NCI-H1694 treated with DMSO at 0.1 percent for 48 hours (cell line): ENCODE measurements around the gene CAMTA1.
A peak's percentile ranks its signal among the peaks of the same experiment; 100 is the strongest.

ENCODE experiments used
- DNase-seq: peaks from one replicate; lab custom pipeline; 2025; lab: John Stamatoyannopoulos, UW

CAMTA1 gene

DNA sequence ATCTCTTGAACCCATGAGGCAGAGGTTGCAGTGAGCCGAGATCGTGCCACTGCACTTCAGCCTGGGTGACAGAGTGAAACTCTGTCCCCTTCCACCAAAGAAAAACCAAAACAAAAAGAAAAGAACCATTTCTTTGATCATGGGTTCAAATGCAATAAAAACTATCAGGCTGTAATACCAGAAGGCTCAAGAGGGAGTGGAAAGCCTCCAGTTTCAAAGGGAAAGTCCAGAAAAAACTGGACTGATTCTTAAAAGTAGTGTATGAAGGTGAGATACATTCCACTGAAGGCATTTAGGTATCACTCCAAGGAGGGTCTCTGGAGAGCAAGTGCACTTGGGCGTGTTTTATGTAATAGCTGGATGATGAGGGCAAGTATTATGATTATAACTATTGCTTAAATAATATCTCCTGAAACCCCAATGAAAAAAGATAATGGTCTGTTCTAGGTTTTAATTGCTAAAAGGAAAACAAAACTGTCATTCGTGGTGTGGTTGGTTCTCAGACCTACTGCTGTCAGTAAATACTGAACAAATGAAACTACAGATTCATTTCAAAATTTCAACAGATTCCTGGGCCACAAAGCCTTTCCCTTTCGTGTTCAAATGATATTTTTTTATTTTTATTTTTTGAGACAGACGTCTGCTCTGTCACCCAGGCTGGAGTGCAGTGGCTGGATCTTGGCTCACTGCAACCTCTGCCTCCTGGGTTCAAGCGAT lies 6.0 kb upstream of the CAMTA1 start:
- DNase-seq: no peak

DNA sequence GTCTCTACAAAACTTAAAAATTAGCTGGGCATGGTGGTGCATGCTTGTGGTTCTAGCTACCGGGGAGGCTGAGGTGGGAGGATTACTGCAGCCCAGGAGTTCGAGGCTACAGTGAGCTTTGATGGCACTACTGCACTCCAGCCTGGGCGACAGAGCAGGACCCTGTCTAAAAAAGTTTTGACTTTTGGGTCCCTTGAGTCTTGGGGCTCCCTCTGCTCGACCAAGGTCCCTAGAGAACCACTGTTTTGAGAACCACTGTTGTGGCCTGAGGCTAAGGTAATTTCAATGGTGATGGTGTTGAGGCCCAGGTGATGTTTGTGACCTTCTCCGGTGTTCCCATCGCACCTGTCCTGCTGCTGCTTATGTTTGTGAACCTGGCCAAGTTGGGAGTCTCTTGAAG lies 3.1 kb upstream of the CAMTA1 start:
- no peak for DNase-seq

DNA sequence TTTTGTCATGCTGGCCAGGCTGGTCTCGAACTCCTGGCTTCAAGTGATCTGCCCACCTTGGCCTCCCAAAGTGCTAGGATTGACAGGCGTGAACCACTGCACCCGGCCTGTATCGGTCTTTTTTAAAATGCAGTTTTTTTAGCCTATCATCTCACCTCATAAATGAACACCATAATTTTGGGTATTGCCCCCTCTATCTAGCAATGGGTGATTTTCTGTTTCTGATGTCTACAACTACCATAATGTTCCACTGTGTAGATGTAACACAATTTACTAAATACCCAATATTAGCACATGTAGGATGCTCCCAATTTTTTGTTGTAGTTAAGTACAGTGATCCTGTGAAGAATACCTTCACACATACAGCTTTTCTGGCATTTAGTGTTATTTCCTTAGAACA lies 2.0 kb upstream of the CAMTA1 start:
- DNase-seq: no peak

DNA sequence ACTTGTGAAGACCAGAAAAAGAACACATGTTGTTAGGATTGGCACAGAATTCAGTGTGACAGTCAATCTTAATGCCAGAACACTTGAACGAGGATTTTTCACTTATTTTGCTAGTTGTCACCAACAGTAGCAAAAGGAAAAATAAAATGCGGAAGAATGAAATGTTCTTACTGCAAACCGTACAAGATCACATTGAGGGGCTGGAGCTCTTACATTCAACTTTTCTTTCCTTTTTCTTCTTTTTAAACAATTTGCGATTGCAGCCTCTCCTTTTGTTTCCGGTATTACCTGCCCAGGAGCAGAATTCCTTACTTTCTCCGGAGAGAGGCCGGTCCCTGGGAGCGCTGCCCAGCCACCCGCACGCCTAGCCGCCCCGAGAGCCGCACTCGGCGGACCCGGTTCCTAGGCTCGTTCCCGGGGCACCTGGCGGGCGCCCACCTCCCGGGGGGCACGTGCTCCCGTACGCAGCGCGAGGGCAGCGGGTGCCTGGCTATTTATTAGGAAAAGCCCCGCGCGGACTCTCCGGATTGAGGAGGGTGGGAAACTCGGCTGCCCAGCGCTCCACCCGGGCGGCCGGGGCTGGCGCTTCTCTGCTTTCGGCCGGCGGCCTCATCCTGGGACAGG lies 1.2 kb upstream of the CAMTA1 start:
- DNase-seq: no peak

- DNase-seq: peak; percentile 99
These were observed 515 bp upstream of the CAMTA1 start for GRCh38 chr1:6784560-6785317.

- no peak for DNase-seq
These were observed 663 bp downstream of the CAMTA1 start for GRCh38 chr1:6785728-6786505.

DNA sequence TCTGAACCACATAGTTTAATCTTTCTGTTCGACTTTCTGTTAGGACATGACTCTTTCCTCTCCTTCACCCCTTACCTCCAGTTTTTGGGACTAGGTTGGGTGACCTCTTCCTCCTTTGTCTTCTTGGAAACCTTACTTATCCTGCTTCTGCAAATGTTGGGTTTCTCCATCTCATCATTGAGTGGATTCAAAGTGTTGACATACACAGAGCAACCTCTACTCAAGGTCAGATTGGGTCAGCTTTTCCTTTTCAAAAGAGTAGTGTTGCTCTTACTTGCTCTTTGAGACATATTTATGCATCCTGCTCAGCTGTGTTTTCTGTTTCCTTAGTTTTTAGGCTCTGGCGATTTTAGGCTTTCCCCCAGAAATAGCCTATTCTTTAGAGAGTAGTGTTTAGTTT lies 3.7 kb downstream of the CAMTA1 start:
- DNase-seq: no peak

GRCh38 chr1:6790146-6790545 lies 4.9 kb downstream of the CAMTA1 start:
- no peak for DNase-seq

GRCh38 chr1:6794164-6794563 lies 8.9 kb downstream of the CAMTA1 start:
- no peak for DNase-seq

GRCh38 chr1:6795203-6795602 lies 9.9 kb downstream of the CAMTA1 start:
- DNase-seq: no peak

DNA sequence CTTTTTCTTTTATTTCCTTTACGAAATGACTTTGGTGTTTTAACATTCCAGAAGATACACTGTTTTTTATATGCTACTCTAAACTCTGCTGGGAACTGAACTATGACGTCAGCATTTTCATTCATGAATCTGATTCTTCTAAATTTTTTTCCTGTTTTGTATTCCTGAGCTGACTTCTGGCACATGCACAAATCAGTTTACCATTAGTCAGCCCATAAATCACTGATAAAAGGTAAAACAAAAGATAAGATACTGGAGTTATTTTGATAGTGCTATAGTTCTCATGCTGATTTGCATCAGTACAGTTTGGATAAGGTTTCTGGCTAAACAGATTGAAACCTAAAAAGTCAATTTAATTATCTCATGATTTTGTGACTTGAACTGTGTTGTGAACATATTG lies 10.4 kb downstream of the CAMTA1 start:
- DNase-seq: no peak

- no peak for DNase-seq
These were observed 10.8 kb downstream of the CAMTA1 start for GRCh38 chr1:6796095-6796494.

GRCh38 chr1:6799499-6799898 lies 14.2 kb downstream of the CAMTA1 start:
- no peak for DNase-seq

- no peak for DNase-seq
These were observed 15.5 kb downstream of the CAMTA1 start for GRCh38 chr1:6800745-6801144.

- no peak for DNase-seq
These were observed 15.9 kb downstream of the CAMTA1 start for GRCh38 chr1:6801199-6801598.

DNA sequence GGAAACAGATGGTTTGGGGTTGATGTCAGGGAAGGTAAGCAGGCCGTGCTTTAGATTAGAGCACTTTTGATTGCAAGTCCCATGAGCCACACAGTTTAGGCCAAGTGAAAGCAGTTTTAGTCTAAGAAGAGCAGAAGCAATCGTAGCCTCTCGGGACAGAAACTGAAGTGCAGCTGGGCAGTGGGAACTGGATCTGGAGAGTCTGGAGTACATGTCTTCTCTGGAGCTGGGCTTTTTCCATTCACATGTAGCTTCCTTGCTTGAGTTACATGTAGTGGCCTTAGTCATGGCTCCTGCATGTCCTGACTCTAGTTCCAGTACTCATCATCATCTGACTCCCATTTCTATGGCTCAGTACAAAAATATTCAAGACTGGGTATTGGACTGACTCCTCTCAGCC lies 16.7 kb downstream of the CAMTA1 start:
- no peak for DNase-seq

- no peak for DNase-seq
These were observed 17.2 kb downstream of the CAMTA1 start for GRCh38 chr1:6802454-6802853.

DNA sequence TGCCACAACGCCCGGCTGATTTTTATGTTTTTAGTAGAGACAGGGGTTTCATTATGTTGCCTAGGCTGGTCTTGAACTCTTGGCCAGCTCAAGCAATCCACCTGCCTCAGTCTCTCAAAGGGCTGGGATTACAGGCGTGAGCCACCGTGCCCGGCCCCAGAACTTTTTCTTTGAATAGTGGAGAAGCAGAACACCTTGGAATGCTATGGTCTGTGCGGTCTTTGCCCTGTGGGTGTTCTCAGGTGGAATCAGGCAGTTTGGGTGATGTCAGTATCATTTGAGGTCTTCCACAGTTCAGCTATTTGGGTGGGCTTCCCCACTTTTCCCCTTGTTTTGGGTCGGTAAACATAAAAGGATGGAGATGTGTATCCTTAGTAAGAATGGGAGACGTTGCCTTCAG lies 17.6 kb downstream of the CAMTA1 start:
- DNase-seq: no peak

DNA sequence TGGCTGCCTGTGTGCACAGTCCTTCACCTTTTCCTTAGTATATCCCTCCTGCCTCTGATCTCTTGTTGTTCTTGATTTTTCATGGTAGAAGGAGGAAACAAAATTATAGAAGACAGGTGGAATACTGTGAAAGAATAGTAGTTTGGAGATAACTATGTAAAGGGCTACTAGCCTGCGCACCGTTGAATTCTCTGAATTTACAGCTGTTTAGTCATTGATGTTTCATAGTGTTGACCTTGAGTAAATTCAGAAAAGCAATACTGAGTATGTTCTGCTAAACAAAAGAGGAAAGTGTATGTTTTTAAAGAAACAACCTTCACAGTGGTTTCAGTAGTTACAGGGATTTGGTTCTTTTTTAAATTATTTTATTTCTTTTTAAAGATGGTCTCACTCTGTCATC lies 18.1 kb downstream of the CAMTA1 start:
- no peak for DNase-seq

DNA sequence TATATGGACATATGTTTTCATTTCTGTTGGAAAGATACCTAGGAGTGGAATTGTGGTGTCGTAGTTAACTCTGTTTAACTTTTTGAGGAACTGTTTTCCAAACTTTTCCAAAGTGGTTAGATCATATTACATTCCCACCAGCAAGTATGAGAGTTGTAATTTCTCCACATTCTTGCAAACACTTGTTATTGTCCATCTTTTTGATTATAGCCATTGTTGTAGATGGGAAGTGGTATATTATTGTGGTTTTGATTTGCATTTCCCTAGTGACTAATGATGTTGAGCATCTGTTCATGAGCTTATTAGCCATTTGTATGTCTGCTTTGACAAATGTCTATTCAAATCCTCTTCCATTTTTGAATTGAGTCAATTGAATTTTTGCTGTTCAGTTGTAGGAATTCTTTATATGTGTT lies 19.8 kb downstream of the CAMTA1 start:
- DNase-seq: no peak

- DNase-seq: no peak
These were observed 22.5 kb downstream of the CAMTA1 start for GRCh38 chr1:6807782-6808181.

DNA sequence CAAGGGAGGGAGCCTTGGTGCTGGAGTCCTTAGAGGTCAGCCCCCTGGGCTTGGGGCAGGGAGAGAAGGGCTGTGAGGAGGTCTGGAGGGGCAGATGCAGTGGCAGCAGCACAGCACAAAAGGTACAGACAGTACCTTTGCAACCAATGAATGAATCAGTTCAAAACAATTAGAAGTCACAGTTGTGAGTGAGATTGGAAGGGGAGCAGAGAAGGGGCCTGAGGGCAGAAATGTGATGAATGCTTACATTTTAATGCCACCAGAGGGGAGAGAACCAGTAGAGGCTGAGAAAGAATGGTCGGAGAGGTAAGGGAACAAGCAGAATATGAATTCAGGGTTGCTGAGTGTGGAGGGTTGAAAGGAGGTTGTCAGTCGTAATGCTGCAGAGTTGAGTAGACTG lies 24.2 kb downstream of the CAMTA1 start:
- DNase-seq: no peak
